Activated naive CD8-positive, alpha-beta T cell (primary cell): Measurements from ENCODE around the gene SLC12A2.

ENCODE experiments used
- H3K27ac Mint-ChIP-seq: one replicate; pipeline ENCODE4 v1.8.0; 2021; ENCODE audit warnings: mixed read lengths
- H3K27me3 Mint-ChIP-seq: one replicate; pipeline ENCODE4 v1.8.0; 2021; ENCODE audit warnings: mixed read lengths
- H3K36me3 Mint-ChIP-seq: one replicate; pipeline ENCODE4 v1.8.0; 2021; ENCODE audit warnings: mixed read lengths
- H3K4me1 Mint-ChIP-seq: one replicate; pipeline ENCODE4 v1.8.0; 2021; ENCODE audit warnings: low read depth, mixed read lengths
- H3K4me3 Mint-ChIP-seq: one replicate; pipeline ENCODE4 v1.8.0; 2021; ENCODE audit warnings: mild to moderate bottlenecking, mixed read lengths
- H3K9me3 Mint-ChIP-seq: one replicate; pipeline ENCODE4 v1.8.0; 2021; ENCODE audit warnings: low read depth, mixed read lengths

Gene SLC12A2

GRCh38 chr5:128083033-128083810, at the start of gene SLC12A2:
Gene SLC12A2 (plus strand): TSS chr5:128083766. CDS start chr5:128083955, 189 bp downstream.
- Mint-ChIP-seq H3K27ac (peak within 1 kb of the TSS; percentile 93), H3K9me3 (no peaks in the 10 kb centered on the region), H3K27me3 (no peaks in the 10 kb centered on the region), H3K4me1 (peaks cover 69% of the 10 kb centered on the region), H3K36me3 (peaks cover 12% of the 10 kb centered on the region), H3K4me3 (peak within 1 kb of the TSS; percentile 95)

GRCh38 chr5:128035689-128036088, 47.9 kb upstream of the SLC12A2 start:
- no peak overlapping the region for H3K4me3 Mint-ChIP-seq
- peaks cover 35% of the 10 kb centered on the region for H3K36me3 Mint-ChIP-seq
- no peaks in the 10 kb centered on the region for H3K27me3 Mint-ChIP-seq
- no peaks in the 10 kb centered on the region for H3K4me1 Mint-ChIP-seq
- no peak overlapping the region for H3K27ac Mint-ChIP-seq
- no peaks in the 10 kb centered on the region for H3K9me3 Mint-ChIP-seq

- H3K27me3 Mint-ChIP-seq = no peaks in the 10 kb centered on the region
- no peak overlapping the region for H3K27ac Mint-ChIP-seq
- peaks cover 31% of the 10 kb centered on the region for H3K36me3 Mint-ChIP-seq
- no peaks in the 10 kb centered on the region for H3K4me1 Mint-ChIP-seq
- no peaks in the 10 kb centered on the region for H3K9me3 Mint-ChIP-seq
- no peak overlapping the region for H3K4me3 Mint-ChIP-seq
Measured at GRCh38 chr5:128036950-128037349, 46.6 kb upstream of the SLC12A2 start.

DNA sequence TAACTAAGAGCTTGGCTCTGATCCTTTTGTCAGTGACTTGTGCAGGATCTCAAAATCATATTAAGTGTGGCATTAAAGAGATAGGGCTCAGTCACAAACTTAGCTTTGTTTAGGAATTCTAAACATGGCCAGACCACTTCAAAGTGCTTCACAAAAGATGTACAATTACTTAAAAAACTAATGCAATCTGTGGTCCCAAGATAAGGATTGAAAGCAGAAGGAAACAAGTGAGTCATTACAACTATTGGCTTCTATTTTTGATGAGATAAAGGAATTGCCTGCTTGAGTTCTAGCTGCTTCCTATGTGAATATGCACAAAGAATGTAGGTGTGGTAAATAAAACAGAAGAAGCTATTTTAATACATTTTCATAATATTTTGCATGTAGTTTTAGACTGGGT, 44.9 kb upstream of the SLC12A2 start:
- no peak overlapping the region for H3K27ac Mint-ChIP-seq
- H3K36me3 Mint-ChIP-seq = peaks cover 26% of the 10 kb centered on the region
- H3K27me3 Mint-ChIP-seq = no peaks in the 10 kb centered on the region
- H3K9me3 Mint-ChIP-seq = no peaks in the 10 kb centered on the region
- no peak overlapping the region for H3K4me3 Mint-ChIP-seq
- H3K4me1 Mint-ChIP-seq = no peaks in the 10 kb centered on the region

- H3K27me3 Mint-ChIP-seq = no peaks in the 10 kb centered on the region
- peaks cover 19% of the 10 kb centered on the region for H3K36me3 Mint-ChIP-seq
Measured at GRCh38 chr5:128040927-128041326, 42.6 kb upstream of the SLC12A2 start.

GRCh38 chr5:128052780-128053179, 30.8 kb upstream of the SLC12A2 start:
- H3K27me3 Mint-ChIP-seq = no peaks in the 10 kb centered on the region
- peaks cover 41% of the 10 kb centered on the region for H3K36me3 Mint-ChIP-seq
- H3K4me1 Mint-ChIP-seq = peaks cover 13% of the 10 kb centered on the region
- H3K27ac Mint-ChIP-seq = no peak overlapping the region
- peaks cover 9% of the 10 kb centered on the region for H3K9me3 Mint-ChIP-seq
- H3K4me3 Mint-ChIP-seq = no peak overlapping the region

More at GRCh38 chr5:128040927-128041326, 42.6 kb upstream of the SLC12A2 start:
- H3K4me1 Mint-ChIP-seq = peaks cover 3% of the 10 kb centered on the region
- H3K27ac Mint-ChIP-seq = no peak overlapping the region
- H3K4me3 Mint-ChIP-seq = no peak overlapping the region
- H3K9me3 Mint-ChIP-seq = no peaks in the 10 kb centered on the region

DNA sequence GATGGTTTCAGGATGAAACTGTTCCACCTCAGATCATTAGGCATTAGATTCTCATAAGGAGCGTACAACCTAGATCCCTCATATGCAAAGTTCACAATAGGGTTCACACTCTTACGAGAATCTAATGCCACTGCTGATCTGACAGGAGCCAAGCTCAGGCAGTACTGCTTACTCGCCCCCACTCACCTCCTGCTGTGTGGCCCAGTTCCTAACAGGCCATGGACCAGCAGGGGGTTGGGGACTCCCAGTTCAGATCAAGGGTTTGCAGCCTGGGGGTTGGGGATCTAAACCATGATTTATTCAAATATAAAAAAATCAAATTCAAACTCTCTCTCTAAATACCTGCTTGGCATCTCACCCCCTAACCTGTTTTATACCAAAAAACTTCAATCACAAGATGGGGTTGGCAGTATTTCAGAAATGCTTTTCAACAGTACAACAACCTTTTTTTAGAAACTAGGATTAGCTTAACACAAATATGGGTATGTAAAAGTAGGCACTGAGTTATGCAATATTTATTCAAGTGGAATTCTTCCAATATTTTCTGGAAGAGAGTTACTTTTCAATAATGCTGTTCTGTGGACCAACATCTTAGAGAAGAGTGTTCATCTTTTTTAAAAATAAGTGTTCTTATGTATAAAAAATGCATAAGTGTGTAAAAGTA, 30.1 kb upstream of the SLC12A2 start:
- no peak overlapping the region for H3K4me3 Mint-ChIP-seq
- H3K9me3 Mint-ChIP-seq = peaks cover 9% of the 10 kb centered on the region
- H3K27me3 Mint-ChIP-seq = no peaks in the 10 kb centered on the region
- H3K4me1 Mint-ChIP-seq = peaks cover 8% of the 10 kb centered on the region
- H3K36me3 Mint-ChIP-seq = peaks cover 41% of the 10 kb centered on the region
- H3K27ac Mint-ChIP-seq = no peak overlapping the region

- Mint-ChIP-seq H3K4me3 (no peak overlapping the region), H3K27me3 (no peaks in the 10 kb centered on the region), H3K27ac (no peak overlapping the region), H3K9me3 (no peaks in the 10 kb centered on the region), H3K36me3 (peaks cover 25% of the 10 kb centered on the region), H3K4me1 (peaks cover 4% of the 10 kb centered on the region)
Measured at GRCh38 chr5:128060644-128061385, 22.8 kb upstream of the SLC12A2 start.

GRCh38 chr5:128062172-128062746, 21.3 kb upstream of the SLC12A2 start:
- H3K27ac Mint-ChIP-seq = no peak overlapping the region
- no peaks in the 10 kb centered on the region for H3K9me3 Mint-ChIP-seq
- H3K4me3 Mint-ChIP-seq = no peak overlapping the region
- peaks cover 20% of the 10 kb centered on the region for H3K36me3 Mint-ChIP-seq
- no peaks in the 10 kb centered on the region for H3K27me3 Mint-ChIP-seq
- peaks cover 4% of the 10 kb centered on the region for H3K4me1 Mint-ChIP-seq

- H3K9me3 Mint-ChIP-seq = no peaks in the 10 kb centered on the region
- H3K27me3 Mint-ChIP-seq = no peaks in the 10 kb centered on the region
- peaks cover 30% of the 10 kb centered on the region for H3K4me1 Mint-ChIP-seq
- no peak overlapping the region for H3K4me3 Mint-ChIP-seq
- H3K36me3 Mint-ChIP-seq = peaks cover 10% of the 10 kb centered on the region
- H3K27ac Mint-ChIP-seq = no peak overlapping the region
Measured at GRCh38 chr5:128074171-128074570, 9.4 kb upstream of the SLC12A2 start.

GRCh38 chr5:128074953-128075352, 8.6 kb upstream of the SLC12A2 start:
- H3K27ac Mint-ChIP-seq = no peak overlapping the region

DNA sequence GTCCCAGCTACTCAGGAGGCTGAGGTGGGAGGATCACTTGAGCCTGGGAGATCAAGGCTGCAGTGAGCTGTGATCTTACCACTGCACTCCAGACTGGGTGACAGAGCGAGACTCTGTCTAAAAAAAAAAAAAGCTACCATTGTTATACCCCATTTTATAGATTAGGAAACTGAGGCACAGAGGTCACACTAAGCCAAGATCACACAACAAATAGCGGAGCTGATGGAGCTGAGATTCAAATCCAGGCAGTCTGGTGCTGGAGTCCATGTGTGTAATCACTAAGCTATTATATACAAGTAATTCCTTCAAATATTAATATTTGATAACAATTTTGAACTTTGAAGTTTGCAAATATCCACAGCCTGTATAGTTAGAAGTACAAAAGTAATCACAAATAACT, 6.0 kb upstream of the SLC12A2 start:
- Mint-ChIP-seq H3K9me3 (no peaks in the 10 kb centered on the region), H3K4me1 (peaks cover 53% of the 10 kb centered on the region), H3K4me3 (no peak overlapping the region)

More at GRCh38 chr5:128074953-128075352, 8.6 kb upstream of the SLC12A2 start:
- no peak overlapping the region for H3K4me3 Mint-ChIP-seq
- no peaks in the 10 kb centered on the region for H3K9me3 Mint-ChIP-seq
- peaks cover 12% of the 10 kb centered on the region for H3K36me3 Mint-ChIP-seq
- peaks cover 32% of the 10 kb centered on the region for H3K4me1 Mint-ChIP-seq
- no peaks in the 10 kb centered on the region for H3K27me3 Mint-ChIP-seq

GRCh38 chr5:128081111-128081851, 2.3 kb upstream of the SLC12A2 start:
- H3K4me1 Mint-ChIP-seq = peaks cover 58% of the 10 kb centered on the region
- H3K36me3 Mint-ChIP-seq = peaks cover 9% of the 10 kb centered on the region
- peak overlapping the region; percentile 95 for H3K4me3 Mint-ChIP-seq
- peak overlapping the region; percentile 93 for H3K27ac Mint-ChIP-seq
- H3K9me3 Mint-ChIP-seq = no peaks in the 10 kb centered on the region
- H3K27me3 Mint-ChIP-seq = no peaks in the 10 kb centered on the region

More for the DNA sequence above, 6.0 kb upstream of the SLC12A2 start:
- no peak overlapping the region for H3K27ac Mint-ChIP-seq
- H3K36me3 Mint-ChIP-seq = peaks cover 17% of the 10 kb centered on the region
- no peaks in the 10 kb centered on the region for H3K27me3 Mint-ChIP-seq

- Mint-ChIP-seq H3K9me3 (no peaks in the 10 kb centered on the region), H3K4me1 (peaks cover 67% of the 10 kb centered on the region), H3K27ac (peak overlapping the region; percentile 93), H3K36me3 (peaks cover 10% of the 10 kb centered on the region), H3K27me3 (no peaks in the 10 kb centered on the region), H3K4me3 (peak overlapping the region; percentile 95)
Measured at GRCh38 chr5:128082551-128083032, 974 bp upstream of the SLC12A2 start.
